Fibroblast of gingiva (primary cell): Measurements from ENCODE around the gene ZNF326.
A peak's percentile ranks its signal among the peaks of the same experiment; 100 is the strongest.
"Not testable (repeated sequence)": the region's sequence is repeated elsewhere in the genome, so short reads cannot be mapped to it uniquely, and the experiment has no call there.

Experiments used
- DNase-seq: peaks from one replicate; pipeline ENCODE4 v3.0.0-alpha.2; 2011; ENCODE audit warnings: low read depth

Gene ZNF326

GRCh38 chr1:89996450-89997110 lies 1.7 kb downstream of the ZNF326 start:
- no peak for DNase-seq

GRCh38 chr1:89997152-89997551 lies 2.2 kb downstream of the ZNF326 start:
- DNase-seq, result not testable (repeated sequence)

GRCh38 chr1:89998306-89998705 lies 3.4 kb downstream of the ZNF326 start:
- DNase-seq, result peak; percentile 33

GRCh38 chr1:89999208-89999607 lies 4.3 kb downstream of the ZNF326 start:
- DNase-seq, result no peak

- DNase-seq, result no peak
Measured at GRCh38 chr1:89999628-90000027, 4.7 kb downstream of the ZNF326 start.

- no peak for DNase-seq
Measured at GRCh38 chr1:90000934-90001676, 6.2 kb downstream of the ZNF326 start.

- DNase-seq, result no peak
Measured at GRCh38 chr1:90007979-90008404, 13.1 kb downstream of the ZNF326 start.

- DNase-seq, result peak; percentile 18
Measured at GRCh38 chr1:90012300-90012699, 17.4 kb downstream of the ZNF326 start.

- DNase-seq, result no peak
Measured at GRCh38 chr1:90023691-90024090, 28.8 kb downstream of the ZNF326 start.

- DNase-seq, result no peak
Measured at GRCh38 chr1:90027281-90027680, 32.4 kb downstream of the ZNF326 start.

- DNase-seq, result no peak
Measured at GRCh38 chr1:90039652-90040051, 44.7 kb downstream of the ZNF326 start.

GRCh38 chr1:90043586-90043985 lies 48.7 kb downstream of the ZNF326 start:
- DNase-seq, result no peak

- no peak for DNase-seq
Measured at GRCh38 chr1:90044346-90044745, 49.4 kb downstream of the ZNF326 start.

GRCh38 chr1:90045853-90046563 lies 51.1 kb downstream of the ZNF326 start:
- DNase-seq, result no peak

GRCh38 chr1:90046635-90047034 lies 51.7 kb downstream of the ZNF326 start:
- no peak for DNase-seq

- DNase-seq, result no peak
Measured at GRCh38 chr1:90048043-90048442, 53.1 kb downstream of the ZNF326 start.

- not testable (repeated sequence) for DNase-seq
Measured at GRCh38 chr1:90062700-90063643, 68.1 kb downstream of the ZNF326 start.

- DNase-seq, result not testable (repeated sequence)
Measured at GRCh38 chr1:90064109-90064508, 69.2 kb downstream of the ZNF326 start.

- DNase-seq, result no peak
Measured at GRCh38 chr1:90067194-90067931, 72.5 kb downstream of the ZNF326 start.

- DNase-seq, result no peak
Measured at GRCh38 chr1:90068611-90069280, 73.8 kb downstream of the ZNF326 start.

- DNase-seq, result no peak
Measured at GRCh38 chr1:90074137-90074536, 79.2 kb downstream of the ZNF326 start.
